GM21381 (cell line): ENCODE results near the gene ZP2.
A peak's percentile ranks its signal among the peaks of the same experiment; 100 is the strongest.
"Not testable (repeated sequence)": the region's sequence is repeated elsewhere in the genome, so short reads cannot be mapped to it uniquely, and the experiment has no call there.

Source experiments
- ATAC-seq: cut with Tn5 transposase; IDR thresholded peaks from one replicate; pipeline ENCODE4 v1.9.1; 2021; ENCODE audit warnings: mild to moderate bottlenecking, moderate library complexity; ENCODE audit not compliant: unreplicated experiment

ZP2 gene

GRCh38 chr16:21175397-21175796, 36.0 kb downstream of the ZP2 start:
- ATAC-seq = no peak

- ATAC-seq = no peak
These were observed 38.7 kb downstream of the ZP2 start for GRCh38 chr16:21172650-21173049.

- ATAC-seq = not testable (repeated sequence)
These were observed 41.3 kb downstream of the ZP2 start for GRCh38 chr16:21170116-21170515.

- ATAC-seq = no peak
These were observed 42.0 kb downstream of the ZP2 start for GRCh38 chr16:21169249-21169981.

- ATAC-seq = no peak
These were observed 43.3 kb downstream of the ZP2 start for GRCh38 chr16:21167929-21168602.

GRCh38 chr16:21167360-21167759, 44.0 kb downstream of the ZP2 start:
- ATAC-seq = no peak

- no peak for ATAC-seq
These were observed 44.8 kb downstream of the ZP2 start for GRCh38 chr16:21166561-21166961.

- no peak for ATAC-seq
These were observed 46.7 kb downstream of the ZP2 start for GRCh38 chr16:21164521-21165168.

GRCh38 chr16:21163576-21163975, 47.8 kb downstream of the ZP2 start:
- no peak for ATAC-seq

- no peak for ATAC-seq
These were observed 48.7 kb downstream of the ZP2 start for GRCh38 chr16:21162661-21163151.

GRCh38 chr16:21161211-21161610, 50.2 kb downstream of the ZP2 start:
- ATAC-seq = no peak

GRCh38 chr16:21160276-21160675, 51.1 kb downstream of the ZP2 start:
- no peak for ATAC-seq

GRCh38 chr16:21159281-21159951, 52.0 kb downstream of the ZP2 start:
- ATAC-seq = no peak

- peak; percentile 90 for ATAC-seq
These were observed 52.9 kb downstream of the ZP2 start, which contains the start of gene LDAF1 for GRCh38 chr16:21158208-21159110. LDAF1 (plus strand) TSS chr16:21158674; CDS start chr16:21161183, 2,509 bp downstream.

- no peak for ATAC-seq
These were observed 53.7 kb downstream of the ZP2 start for GRCh38 chr16:21157632-21158031.

GRCh38 chr16:21156767-21157467, 54.5 kb downstream of the ZP2 start:
- no peak for ATAC-seq

GRCh38 chr16:21156011-21156410, 55.4 kb downstream of the ZP2 start:
- ATAC-seq = not testable (repeated sequence)

GRCh38 chr16:21153124-21153729, 58.1 kb downstream of the ZP2 start:
- not testable (repeated sequence) for ATAC-seq
